Endothelial cell of umbilical vein (primary cell): ENCODE results near the gene AGT. TPM values are rescaled to one million over a fixed set of nuclear protein-coding genes. Genes with fewer than 3 reads are reported as not detected.

Experiments
- BruUV-seq: library from RNA; stranded (reverse); fragments of 400-500 nt; replicated peaks from 2 replicates; lab custom pipeline; 2021; lab: Mats Ljungman, UMichigan
- CTCF ChIA-PET: fragments of 300-600, 350-600 bp; sonication (Branson Sonifier 250); formaldehyde crosslinking; loops from one replicate; lab custom pipeline; 2021; ENCODE audit warnings: antibody characterized with exemption, inconsistent platforms; lab: Charles Lee
- POLR2A ChIA-PET: fragments of 300-600, 350-600 bp; sonication (Branson Sonifier 250); formaldehyde crosslinking; loops from one replicate; lab custom pipeline; 2021; ENCODE audit warnings: antibody characterized with exemption, inconsistent platforms; lab: Charles Lee
- DNase-seq: peaks from one replicate; pipeline ENCODE4 v3.0.0-alpha.2; 2011; ENCODE audit warnings: low read depth, low spot score
- FAIRE-seq: peaks from 2 replicates; lab custom pipeline; 2011; peaks lifted over from hg19 to GRCh38; lab: Jason Lieb, UNC
- H2AFZ ChIP-seq: 2 replicates; pipeline ENCODE4 v1.6.0; 2012; ENCODE audit warnings: low read depth, low read length, control low read depth, inconsistent platforms
- H3K27ac ChIP-seq: 2 replicates; pipeline ENCODE4 v1.5.1; 2011; ENCODE audit warnings: low read depth, mild to moderate bottlenecking, control low read depth, low read length, moderate library complexity; ENCODE audit not compliant: insufficient read depth
- H3K27me3 ChIP-seq, 2 experiments: 2 replicates each; pipeline versions ENCODE4 v1.6.0 to v1.6.1; 2011; ENCODE audit warnings: low read length in 2 of 2, mixed read lengths in 1 of 2; ENCODE audit not compliant: control insufficient read depth in 2 of 2, insufficient read depth in 2 of 2
- H3K36me3 ChIP-seq, 2 experiments: 2 replicates in 1 of 2; 3 replicates in 1 of 2; pipeline ENCODE4 v1.5.1; 2011; ENCODE audit warnings: low read length in 2 of 2, mild to moderate bottlenecking in 1 of 2, moderate library complexity in 1 of 2; ENCODE audit not compliant: control insufficient read depth in 2 of 2, insufficient read depth in 2 of 2; ENCODE audit errors: extremely low read depth in 1 of 2
- H3K4me1 ChIP-seq: 3 replicates; pipeline ENCODE4 v1.5.1; 2011; ENCODE audit warnings: mild to moderate bottlenecking, low read length; ENCODE audit not compliant: control insufficient read depth, insufficient read depth; ENCODE audit errors: extremely low read depth
- H3K4me2 ChIP-seq: 2 replicates; pipeline ENCODE4 v1.6.1; 2011; ENCODE audit warnings: low read length, control low read depth, mixed read lengths; ENCODE audit not compliant: insufficient read depth
- H3K4me3 ChIP-seq, 3 experiments: fragments of 200-600 bp in 1 of 3; sonication (generic), shearing (Covaris generic) in 1 of 3; replicated peaks in 1 of 3; 2 replicates each; pipeline ENCODE4 v1.5.1; 2011 to 2016; ENCODE audit warnings: control low read depth in 3 of 3, low read length in 3 of 3, mild to moderate bottlenecking in 2 of 3, inconsistent platforms in 1 of 3, low read depth in 1 of 3, moderate library complexity in 1 of 3; ENCODE audit not compliant: insufficient read depth in 1 of 3
- H3K79me2 ChIP-seq: 2 replicates; pipeline ENCODE4 v1.6.0; 2012; ENCODE audit warnings: low read length, inconsistent platforms; ENCODE audit not compliant: control insufficient read depth, insufficient read depth
- H3K9ac ChIP-seq: replicated peaks from 2 replicates; pipeline ENCODE3; 2011; ENCODE audit warnings: low read length, control low read depth; ENCODE audit not compliant: insufficient read depth; ENCODE audit errors: extremely low read depth
- H3K9me1 ChIP-seq: replicated peaks from 3 replicates; pipeline ENCODE4 v1.6.0; 2011; ENCODE audit warnings: mild to moderate bottlenecking, low read length; ENCODE audit not compliant: control insufficient read depth, insufficient read depth; ENCODE audit errors: extremely low read depth
- H3K9me3 ChIP-seq: replicated peaks from 2 replicates; pipeline ENCODE4 v1.5.1; 2012; ENCODE audit warnings: low read length, inconsistent platforms; ENCODE audit not compliant: control insufficient read depth, insufficient read depth
- H4K20me1 ChIP-seq: replicated peaks from 2 replicates; pipeline ENCODE3; 2011; ENCODE audit warnings: mild to moderate bottlenecking, low read length; ENCODE audit not compliant: control insufficient read depth, insufficient read depth; ENCODE audit errors: extremely low read depth
- EZH2 ChIP-seq: IDR thresholded peaks from 2 replicates; pipeline ENCODE4 v1.6.1; 2012; ENCODE audit warnings: borderline replicate concordance, low read depth, mild to moderate bottlenecking, moderate library complexity, low read length, inconsistent platforms; ENCODE audit not compliant: severe bottlenecking
- FOS ChIP-seq: IDR thresholded peaks from 2 replicates; pipeline ENCODE4 v1.6.1; 2011; ENCODE audit warnings: mild to moderate bottlenecking, low read length, moderate library complexity, borderline replicate concordance; ENCODE audit not compliant: insufficient read depth
- GATA2 ChIP-seq: IDR thresholded peaks from 2 replicates; pipeline ENCODE4 v1.7.0; 2011; ENCODE audit warnings: low read depth, mild to moderate bottlenecking, moderate library complexity, mixed read lengths, low read length; ENCODE audit not compliant: insufficient read length, insufficient read depth
- JUN ChIP-seq: IDR thresholded peaks from 2 replicates; pipeline ENCODE4 v1.6.1; 2011; ENCODE audit warnings: borderline replicate concordance, low read depth; ENCODE audit not compliant: insufficient read length, insufficient read depth
- MYC ChIP-seq: IDR thresholded peaks from one replicate; pipeline ENCODE4 v1.6.1; 2011; ENCODE audit warnings: mild to moderate bottlenecking, low read depth, low read length
- POLR2A ChIP-seq: IDR thresholded peaks from 2 replicates; pipeline ENCODE4 v1.6.1; 2012; ENCODE audit warnings: low read depth, mild to moderate bottlenecking, control low read depth, low read length
- POLR2AphosphoS5 ChIP-seq: IDR thresholded peaks from 2 replicates; pipeline ENCODE4 v1.6.1; 2012; ENCODE audit warnings: low read depth, mild to moderate bottlenecking, control low read depth, low read length, moderate library complexity; ENCODE audit not compliant: insufficient read depth
- dilution Hi-C: fragments of 300-500 bp; cut with MboI; formaldehyde crosslinking; loops from one replicate; pipeline ENCODE4 v1.15.0; 2019; ENCODE audit warnings: low sequenced_read_pairs; ENCODE audit not compliant: extremely low pct_ligation_motif_present
- intact Hi-C: fragments of 100-400 bp; cut with micrococcal nuclease; formaldehyde crosslinking; loops from one replicate; pipeline ENCODE4 v1.10.0; 2022
- polyA plus RNA-seq, 4 experiments: library from polyadenylated mRNA; depleted of rRNA in 3 of 4; stranded (reverse) in 3 of 4; unstranded in 1 of 4; fragments of >200 nt; gene quantifications; 2 replicates each; pipeline versions ENCODE4 v1.2.1 to v1.2.3, GENCODE V29; 2011 to 2012; ENCODE audit warnings: missing spikeins in 1 of 4
- total RNA-seq: library from RNA; stranded (reverse); gene quantifications from 2 replicates; pipeline ENCODE4 v1.2.3, GENCODE V29; 2021
- TF ChIP-seq, protein P1 (sequence below), 2 donors: IDR thresholded peaks; 1 replicate in 1 of 2; 2 replicates in 1 of 2; pipeline ENCODE4 v1.5.1; 2011; ENCODE audit warnings: low read length in 2 of 2, mild to moderate bottlenecking in 2 of 2, moderate library complexity in 2 of 2, control low read depth in 1 of 2, inconsistent platforms in 1 of 2, low read depth in 1 of 2; ENCODE audit not compliant: insufficient read depth in 1 of 2; ENCODE audit errors: extremely low read depth in 1 of 2
- TF ChIP-seq, protein P2 (sequence below): IDR thresholded peaks from 2 replicates; pipeline ENCODE4 v1.6.1; 2011; ENCODE audit not compliant: insufficient read depth, insufficient read length

The AGT gene
- total and polyA plus RNA-seq, 2 donors (not counting 3 experiments of a cell fraction or from before 2014, with no cell fraction given) = not detected

GRCh38 chr1:230735447-230735846 is 21.5 kb upstream of the AGT start:
- no peaks in the 10 kb centered on the region for H3K9me3 ChIP-seq
- no peak overlapping the region for H2AFZ ChIP-seq
- FAIRE-seq (no peak), DNase-seq (no peak)
- ChIA-PET CTCF (no interaction called here), POLR2A (no interaction called here)
- BruUV-seq = no TSS peak
- H3K9ac ChIP-seq = no peak overlapping the region
- H3K36me3 ChIP-seq = no peaks in the 10 kb centered on the region
- no peaks in the 10 kb centered on the region for H3K4me1 ChIP-seq
- H3K27me3 ChIP-seq = no peaks in the 10 kb centered on the region
- TF ChIP-seq POLR2A = no peak
- no peak for TF ChIP-seq POLR2AphosphoS5
- no peak for TF ChIP-seq JUN
- no peak for TF ChIP-seq MYC
- TF ChIP-seq, protein P1, sequence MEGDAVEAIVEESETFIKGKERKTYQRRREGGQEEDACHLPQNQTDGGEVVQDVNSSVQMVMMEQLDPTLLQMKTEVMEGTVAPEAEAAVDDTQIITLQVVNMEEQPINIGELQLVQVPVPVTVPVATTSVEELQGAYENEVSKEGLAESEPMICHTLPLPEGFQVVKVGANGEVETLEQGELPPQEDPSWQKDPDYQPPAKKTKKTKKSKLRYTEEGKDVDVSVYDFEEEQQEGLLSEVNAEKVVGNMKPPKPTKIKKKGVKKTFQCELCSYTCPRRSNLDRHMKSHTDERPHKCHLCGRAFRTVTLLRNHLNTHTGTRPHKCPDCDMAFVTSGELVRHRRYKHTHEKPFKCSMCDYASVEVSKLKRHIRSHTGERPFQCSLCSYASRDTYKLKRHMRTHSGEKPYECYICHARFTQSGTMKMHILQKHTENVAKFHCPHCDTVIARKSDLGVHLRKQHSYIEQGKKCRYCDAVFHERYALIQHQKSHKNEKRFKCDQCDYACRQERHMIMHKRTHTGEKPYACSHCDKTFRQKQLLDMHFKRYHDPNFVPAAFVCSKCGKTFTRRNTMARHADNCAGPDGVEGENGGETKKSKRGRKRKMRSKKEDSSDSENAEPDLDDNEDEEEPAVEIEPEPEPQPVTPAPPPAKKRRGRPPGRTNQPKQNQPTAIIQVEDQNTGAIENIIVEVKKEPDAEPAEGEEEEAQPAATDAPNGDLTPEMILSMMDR (IDR thresholded peaks at IDR 0.05; ENCODE audit: extremely low read depth in 1 of 2, insufficient read depth in 1 of 2, low read depth in 1 of 2, low read length in 2 of 2) = no peak
- no peak for TF ChIP-seq EZH2
- TF ChIP-seq, protein P2, sequence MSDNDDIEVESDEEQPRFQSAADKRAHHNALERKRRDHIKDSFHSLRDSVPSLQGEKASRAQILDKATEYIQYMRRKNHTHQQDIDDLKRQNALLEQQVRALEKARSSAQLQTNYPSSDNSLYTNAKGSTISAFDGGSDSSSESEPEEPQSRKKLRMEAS = no peak
- no peak overlapping the region for H3K4me3 ChIP-seq
- no peak overlapping the region for H3K27ac ChIP-seq
- H3K4me2 ChIP-seq = no peak overlapping the region
- H4K20me1 ChIP-seq = no peaks in the 10 kb centered on the region
- no peaks in the 10 kb centered on the region for H3K9me1 ChIP-seq
- intact Hi-C loops (no loop called here), dilution Hi-C loops (no loop called here)
- no peaks in the 10 kb centered on the region for H3K79me2 ChIP-seq

DNA sequence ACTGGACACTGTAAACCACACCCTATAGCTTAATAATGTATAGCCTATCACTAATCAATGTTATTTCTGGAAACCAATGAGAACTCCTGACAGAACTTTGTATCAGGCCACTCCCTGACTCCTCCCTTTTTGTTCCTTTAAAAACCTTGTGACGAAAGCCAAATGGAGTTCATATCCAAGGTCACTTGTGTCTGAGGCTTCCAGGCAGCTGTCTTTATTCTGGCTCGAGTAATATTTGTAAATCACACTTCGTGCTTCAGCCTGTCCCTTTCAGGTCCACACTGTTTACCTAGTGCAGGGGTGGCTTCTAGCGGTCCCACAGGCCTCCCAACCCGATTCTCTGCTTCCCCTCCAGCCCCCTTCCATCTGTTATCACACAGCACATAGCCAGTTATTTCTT is 17.1 kb upstream of the AGT start:
- TF ChIP-seq JUN = no peak
- TF ChIP-seq, protein P1 (IDR thresholded peaks at IDR 0.05; ENCODE audit: extremely low read depth in 1 of 2, insufficient read depth in 1 of 2, low read depth in 1 of 2, low read length in 2 of 2) = no peak
- TF ChIP-seq FOS = no peak
- no peak for TF ChIP-seq MYC
- no peak for TF ChIP-seq EZH2
- TF ChIP-seq, protein P2 = no peak
- TF ChIP-seq GATA2 = no peak

More for the DNA sequence above, 17.1 kb upstream of the AGT start:
- ChIA-PET POLR2A (no interaction called here), CTCF (no interaction called here)
- BruUV-seq = no TSS peak
- no peaks in the 10 kb centered on the region for H3K36me3 ChIP-seq
- no peak overlapping the region for H3K4me3 ChIP-seq
- no peak overlapping the region for H3K4me2 ChIP-seq
- H4K20me1 ChIP-seq = no peaks in the 10 kb centered on the region
- H3K9me1 ChIP-seq = no peaks in the 10 kb centered on the region
- no peaks in the 10 kb centered on the region for H3K27me3 ChIP-seq
- no peaks in the 10 kb centered on the region for H3K9me3 ChIP-seq
- H3K4me1 ChIP-seq = no peaks in the 10 kb centered on the region
- H3K9ac ChIP-seq = no peak overlapping the region
- H3K79me2 ChIP-seq = no peaks in the 10 kb centered on the region
- H2AFZ ChIP-seq = no peak overlapping the region
- dilution Hi-C loops = no loop called here
- intact Hi-C loops = no loop called here
- H3K27ac ChIP-seq = no peak overlapping the region
- no peak for DNase-seq
- FAIRE-seq = no peak
